ENCODE measurements around the gene TRIM54. TPM values are rescaled to one million over a fixed set of nuclear protein-coding genes. Genes with fewer than 3 reads are reported as not detected.

Gene TRIM54
- total RNA-seq, 1 donor from 2014 or later: 0.26 TPM

DNA sequence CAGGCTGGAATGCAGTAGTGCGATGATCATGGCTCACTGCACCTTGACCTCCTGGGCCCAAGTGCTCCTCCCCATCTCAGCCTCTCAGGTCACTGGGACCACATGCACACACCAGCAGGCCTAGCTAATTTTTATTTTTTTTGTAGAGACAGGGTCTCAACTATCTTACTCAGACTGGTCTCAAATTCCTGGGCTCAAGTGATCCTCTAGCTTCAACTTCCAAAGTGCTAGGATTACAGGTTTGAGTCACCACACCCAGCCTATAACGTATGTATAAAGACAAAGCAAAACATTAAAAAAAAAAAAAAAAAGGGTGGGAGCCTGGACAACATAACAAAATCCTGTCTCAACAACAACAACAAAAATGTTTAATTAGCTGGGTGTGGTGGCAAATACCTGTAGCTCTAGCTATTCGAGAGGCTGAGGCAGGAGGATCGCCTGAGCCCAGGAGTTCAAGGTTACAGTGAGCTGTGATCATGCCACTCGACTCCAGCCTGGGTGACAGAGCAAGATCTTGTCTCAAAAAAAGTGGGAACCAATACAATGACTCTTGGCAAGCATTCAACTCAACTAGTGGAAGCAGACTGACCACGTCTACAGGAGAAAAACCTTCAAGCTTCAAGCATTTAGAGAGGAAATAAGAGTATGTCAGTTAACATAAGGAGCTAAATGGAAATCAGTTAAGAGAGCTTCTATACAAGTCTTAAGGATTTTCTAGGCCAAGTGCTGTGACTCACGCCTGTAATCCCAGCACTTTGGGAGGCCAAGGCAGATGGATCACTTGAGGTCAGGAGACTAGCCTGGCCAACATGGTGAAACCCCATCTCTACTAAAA, 71.8 kb downstream of the TRIM54 start:
- no peak for DNase-seq (ENCODE audit: low read depth in 2 of 2)

DNA sequence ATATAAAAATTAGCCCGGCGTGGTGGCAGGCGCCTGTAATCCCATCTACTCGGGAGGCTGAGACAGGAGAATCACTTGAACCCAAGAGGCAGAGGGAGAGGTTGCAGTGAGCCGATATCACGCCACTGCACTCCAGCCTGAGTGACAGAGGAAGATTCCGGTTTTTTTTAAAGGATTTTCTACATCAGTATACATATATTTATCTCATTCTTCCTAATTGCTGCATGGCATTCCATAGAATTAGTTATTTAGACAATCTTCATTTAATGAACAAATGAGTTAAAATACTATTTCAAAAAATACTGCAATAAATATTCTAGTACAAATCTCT, 72.3 kb downstream of the TRIM54 start:
- DNase-seq (ENCODE audit: low read depth in 2 of 2): no peak

- peak; percentile 37 to 81 for DNase-seq (ENCODE audit: low read depth in 2 of 2)
These were observed 73.8 kb downstream of the TRIM54 start for GRCh38 chr2:27356056-27356381.

DNA sequence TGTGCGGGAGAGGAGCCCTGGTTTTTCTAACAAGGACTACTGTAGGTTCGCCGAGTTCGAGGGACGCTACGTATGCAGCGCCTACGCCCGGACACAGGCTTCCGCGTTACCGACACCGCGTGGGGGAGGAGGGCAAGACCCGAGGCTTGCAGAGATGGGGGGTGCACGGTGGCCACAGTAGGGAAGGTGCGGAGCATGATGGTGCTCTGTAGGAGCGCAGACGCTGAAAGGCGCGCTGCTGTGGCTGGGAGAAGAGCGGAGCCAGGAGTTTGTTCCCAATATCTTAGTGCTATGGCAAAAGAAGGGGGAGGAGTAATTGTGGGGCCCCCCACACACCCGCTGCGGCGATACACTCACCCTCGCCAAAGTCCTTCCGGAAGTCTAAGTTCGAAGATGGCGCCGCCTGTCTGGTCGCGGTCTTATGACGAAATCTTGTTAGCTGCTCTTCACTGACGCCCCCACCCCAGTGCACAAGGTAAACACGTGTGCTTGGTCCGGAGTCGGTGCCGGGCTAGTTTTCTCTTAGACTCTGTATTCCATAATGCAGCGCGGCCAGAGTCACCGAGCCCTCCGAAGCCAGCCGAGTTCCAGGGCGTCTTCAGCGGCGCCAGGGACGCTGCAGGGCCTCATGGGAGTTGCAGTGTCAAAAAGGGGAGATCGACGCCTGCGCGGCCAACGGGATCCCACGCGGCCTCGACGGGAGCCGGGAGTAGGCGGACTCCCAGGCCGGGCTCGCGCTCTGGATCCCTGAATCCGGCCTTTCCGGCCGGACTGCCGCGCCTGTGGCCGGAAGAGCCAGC, 74.4 kb downstream of the TRIM54 start, which contains the start of gene GTF3C2:
GTF3C2 (minus strand) TSS at position 383 of the 800 bp plus-strand sequence. CDS start 13,210 bp downstream, outside the sequence.
- DNase-seq (ENCODE audit: low read depth in 2 of 2): peak; percentile 93 to 98

Other genes starting within 250 kb of the TRIM54 start
- gene TMEM214, start 249.5 kb upstream of the TRIM54 start, total RNA-seq: 14.4 and 28.3 TPM in 2 replicates
- gene AGBL5, start 230.8 kb upstream of the TRIM54 start, total RNA-seq: 16.2 and 18.1 TPM in 2 replicates
- 418 and 498 TPM in 2 replicates for gene OST4, start 210.8 kb upstream of the TRIM54 start, total RNA-seq
- 21.3 and 37.0 TPM in 2 replicates for gene EMILIN1, start 203.8 kb upstream of the TRIM54 start, total RNA-seq
- 3.0 and 3.2 TPM in 2 replicates for gene KHK, start 195.7 kb upstream of the TRIM54 start, total RNA-seq
- gene CGREF1, start 163.3 kb upstream of the TRIM54 start, total RNA-seq: 2.8 and 5.1 TPM in 2 replicates
- gene ABHD1, start 158.6 kb upstream of the TRIM54 start, total RNA-seq: under 0.01 TPM in 1 of 2 replicates, not detected in the other
- 25.7 and 34.4 TPM in 2 replicates for gene PREB, start 147.8 kb upstream of the TRIM54 start, total RNA-seq
- gene PRR30, start 143.0 kb upstream of the TRIM54 start, total RNA-seq: not detected in 2 replicates
- not detected in 2 replicates for gene TCF23, start 133.4 kb upstream of the TRIM54 start, total RNA-seq
- 103 and 105 TPM in 2 replicates for gene ATRAID, start 70.4 kb upstream of the TRIM54 start, total RNA-seq
- gene SLC5A6, start 70.2 kb upstream of the TRIM54 start, total RNA-seq: 19.5 and 23.4 TPM in 2 replicates
- 30.2 and 34.5 TPM in 2 replicates for gene CAD, start 65.1 kb upstream of the TRIM54 start, total RNA-seq
- gene SLC30A3, start 19.4 kb upstream of the TRIM54 start, total RNA-seq: 6.3 and 15.0 TPM in 2 replicates
- gene DNAJC5G, start 7.0 kb upstream of the TRIM54 start, total RNA-seq: 0.39 and 1.0 TPM in 2 replicates
- gene UCN, start 26.0 kb downstream of the TRIM54 start, total RNA-seq: 0.13 and 0.51 TPM in 2 replicates
- 40.4 and 52.3 TPM in 2 replicates for gene MPV17, start 40.7 kb downstream of the TRIM54 start, total RNA-seq
- gene GTF3C2, start 74.3 kb downstream of the TRIM54 start, total RNA-seq: 18.0 and 25.5 TPM in 2 replicates
- 25.7 and 26.2 TPM in 2 replicates for gene EIF2B4, start 87.9 kb downstream of the TRIM54 start, total RNA-seq
- 109 and 164 TPM in 2 replicates for gene SNX17, start 88.2 kb downstream of the TRIM54 start, total RNA-seq
- gene ZNF513, start 98.3 kb downstream of the TRIM54 start, total RNA-seq: 4.6 and 8.7 TPM in 2 replicates
- 88.5 and 101 TPM in 2 replicates for gene PPM1G, start 127.2 kb downstream of the TRIM54 start, total RNA-seq
- gene NRBP1, start 146.2 kb downstream of the TRIM54 start, total RNA-seq: 91.0 and 106 TPM in 2 replicates
- gene KRTCAP3, start 160.0 kb downstream of the TRIM54 start, total RNA-seq: 0.13 and 0.38 TPM in 2 replicates
- 10.2 and 11.0 TPM in 2 replicates for gene IFT172, start 207.3 kb downstream of the TRIM54 start, total RNA-seq
- 10.0 and 16.4 TPM in 2 replicates for gene FNDC4, start 212.8 kb downstream of the TRIM54 start, total RNA-seq
- gene GCKR, start 214.4 kb downstream of the TRIM54 start, total RNA-seq: 0.13 TPM in 1 of 2 replicates, not detected in the other